C4-2B (cell line): ENCODE data around the gene CIRBP.

ENCODE experiments used
- CTCF ChIP-seq: fragments of 450-650 bp; conservative IDR thresholded peaks from 2 replicates; pipeline ENCODE4 v1.5.1; 2017; ENCODE audit warnings: mild to moderate bottlenecking
- ZFX ChIP-seq: fragments of 450-650 bp; IDR thresholded peaks from 2 replicates; pipeline ENCODE4 v1.6.1; 2017

- TF ChIP-seq CTCF, result no peak; the same call in 1 of the 2 replicates
- no peak for TF ChIP-seq ZFX
These were observed 7.7 kb upstream of the CIRBP start for GRCh38 chr19:1261538-1261797.
